ENCODE results near the gene DGLUCY.

DNA sequence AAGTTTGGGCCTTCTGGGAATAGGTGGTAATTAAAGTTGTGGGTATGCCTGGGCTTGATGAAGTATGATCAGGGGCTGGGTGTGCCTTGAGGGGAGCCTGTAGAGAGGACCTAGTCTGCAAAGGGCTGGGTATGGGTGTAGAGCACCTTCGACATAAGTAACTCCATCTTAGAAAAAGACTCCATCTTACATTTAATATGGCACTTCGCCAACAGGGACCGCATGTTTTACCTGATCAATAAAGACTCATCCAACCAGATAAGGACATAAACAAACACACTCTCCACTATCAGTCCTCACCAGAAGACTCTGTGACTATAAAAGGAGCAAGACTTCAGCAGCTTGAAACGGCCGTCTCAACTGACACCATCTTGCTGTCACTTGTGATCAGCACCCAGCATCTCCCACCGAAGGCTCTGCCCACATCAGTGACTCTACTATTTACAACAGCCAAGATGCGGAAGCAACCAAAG lies 154.1 kb downstream of the DGLUCY start:
- TF ChIP-seq, protein P1, sequence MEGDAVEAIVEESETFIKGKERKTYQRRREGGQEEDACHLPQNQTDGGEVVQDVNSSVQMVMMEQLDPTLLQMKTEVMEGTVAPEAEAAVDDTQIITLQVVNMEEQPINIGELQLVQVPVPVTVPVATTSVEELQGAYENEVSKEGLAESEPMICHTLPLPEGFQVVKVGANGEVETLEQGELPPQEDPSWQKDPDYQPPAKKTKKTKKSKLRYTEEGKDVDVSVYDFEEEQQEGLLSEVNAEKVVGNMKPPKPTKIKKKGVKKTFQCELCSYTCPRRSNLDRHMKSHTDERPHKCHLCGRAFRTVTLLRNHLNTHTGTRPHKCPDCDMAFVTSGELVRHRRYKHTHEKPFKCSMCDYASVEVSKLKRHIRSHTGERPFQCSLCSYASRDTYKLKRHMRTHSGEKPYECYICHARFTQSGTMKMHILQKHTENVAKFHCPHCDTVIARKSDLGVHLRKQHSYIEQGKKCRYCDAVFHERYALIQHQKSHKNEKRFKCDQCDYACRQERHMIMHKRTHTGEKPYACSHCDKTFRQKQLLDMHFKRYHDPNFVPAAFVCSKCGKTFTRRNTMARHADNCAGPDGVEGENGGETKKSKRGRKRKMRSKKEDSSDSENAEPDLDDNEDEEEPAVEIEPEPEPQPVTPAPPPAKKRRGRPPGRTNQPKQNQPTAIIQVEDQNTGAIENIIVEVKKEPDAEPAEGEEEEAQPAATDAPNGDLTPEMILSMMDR (IDR thresholded peaks at IDR 0.05), result no peak
- no peak for TF ChIP-seq POLR2A (IDR thresholded peaks at IDR 0.05)
